MCF 10A (cell line): ENCODE data around the gene SPRN. TPM values are rescaled to one million over a fixed set of nuclear protein-coding genes. Genes with fewer than 3 reads are reported as not detected.

Experiments used
- BruUV-seq: library from RNA; stranded (reverse); fragments of 400-500 nt; replicated peaks from 2 replicates; lab custom pipeline; 2021; lab: Mats Ljungman, UMichigan
- CTCF ChIA-PET: fragments of 300-600 bp; sonication (Branson Sonifier 250); formaldehyde crosslinking; extraction: SDS; loops from one replicate; lab custom pipeline; 2021; ENCODE audit warnings: antibody characterized with exemption, inconsistent platforms; lab: Yijun Ruan, JAX
- POLR2A ChIA-PET: fragments of 300-600, 350-650 bp; sonication (Branson Sonifier 250); formaldehyde crosslinking; extraction: SDS; loops from one replicate; lab custom pipeline; 2020; ENCODE audit warnings: antibody characterized with exemption, inconsistent platforms; lab: Yijun Ruan, JAX
- DNase-seq: peaks from one replicate; pipeline ENCODE4 v3.0.0-alpha.2; 2018; ENCODE audit not compliant: unreplicated experiment
- H3K27ac Mint-ChIP-seq: one replicate; pipeline ENCODE4 v1.8.0; 2022; ENCODE audit warnings: mild to moderate bottlenecking, low read depth, mixed read lengths; ENCODE audit not compliant: unreplicated experiment
- H3K27me3 Mint-ChIP-seq: one replicate; pipeline ENCODE4 v1.8.0; 2022; ENCODE audit warnings: mixed read lengths; ENCODE audit not compliant: insufficient read depth, unreplicated experiment
- H3K36me3 Mint-ChIP-seq: one replicate; pipeline ENCODE4 v1.8.0; 2022; ENCODE audit warnings: mild to moderate bottlenecking, moderate library complexity, mixed read lengths; ENCODE audit not compliant: insufficient read depth, unreplicated experiment
- H3K4me1 Mint-ChIP-seq: one replicate; pipeline ENCODE4 v1.8.0; 2022; ENCODE audit warnings: mixed read lengths; ENCODE audit not compliant: insufficient read depth, unreplicated experiment
- H3K4me3 Mint-ChIP-seq: one replicate; pipeline ENCODE4 v1.8.0; 2022; ENCODE audit warnings: mild to moderate bottlenecking, moderate library complexity, mixed read lengths; ENCODE audit not compliant: unreplicated experiment
- H3K9me3 Mint-ChIP-seq: one replicate; pipeline ENCODE4 v1.8.0; 2022; ENCODE audit warnings: mixed read lengths; ENCODE audit not compliant: unreplicated experiment
- CTCF ChIP-seq: fragments of 200-600 bp; IDR thresholded peaks from one replicate; pipeline ENCODE4 v1.8.0; 2022; ENCODE audit warnings: antibody characterized with exemption, mild to moderate bottlenecking; ENCODE audit not compliant: unreplicated experiment
- intact Hi-C: fragments of 100-400 bp; cut with micrococcal nuclease; formaldehyde crosslinking; loops from 2 replicates; pipeline ENCODE4 v1.14.1; 2022
- total RNA-seq: library from RNA; stranded (reverse); gene quantifications from 2 replicates; pipeline ENCODE4 v1.2.3, GENCODE V29; 2022

The SPRN gene
- total RNA-seq, 1 experiment from 2014 or later: not detected

- Mint-ChIP-seq H3K4me1 (no peaks in the 10 kb centered on the region), H3K9me3 (no peaks in the 10 kb centered on the region), H3K4me3 (no peak overlapping the region), H3K36me3 (no peaks in the 10 kb centered on the region), H3K27ac (no peak overlapping the region), H3K27me3 (no peaks in the 10 kb centered on the region)
- no peak for TF ChIP-seq CTCF
- POLR2A ChIA-PET: no interaction called here
- DNase-seq: no peak
- intact Hi-C loops: no loop called here
- CTCF ChIA-PET: no interaction called here
- BruUV-seq: no TSS peak
These were observed 43.0 kb upstream of the SPRN start for GRCh38 chr10:133467286-133467911.

GRCh38 chr10:133466683-133467275, 42.4 kb upstream of the SPRN start:
- no peaks in the 10 kb centered on the region for H3K9me3 Mint-ChIP-seq
- ChIA-PET CTCF (no interaction called here), POLR2A (no interaction called here)
- no TSS peak for BruUV-seq
- H3K4me1 Mint-ChIP-seq: no peaks in the 10 kb centered on the region
- intact Hi-C loops: no loop called here
- no peak for TF ChIP-seq CTCF
- no peak overlapping the region for H3K4me3 Mint-ChIP-seq
- no peak overlapping the region for H3K27ac Mint-ChIP-seq
- DNase-seq: no peak
- H3K27me3 Mint-ChIP-seq: no peaks in the 10 kb centered on the region
- H3K36me3 Mint-ChIP-seq: no peaks in the 10 kb centered on the region

GRCh38 chr10:133465950-133466474, 41.6 kb upstream of the SPRN start:
- H3K9me3 Mint-ChIP-seq: no peaks in the 10 kb centered on the region
- H3K36me3 Mint-ChIP-seq: no peaks in the 10 kb centered on the region
- ChIA-PET CTCF (no interaction called here), POLR2A (no interaction called here)
- BruUV-seq: no TSS peak
- H3K4me3 Mint-ChIP-seq: no peak overlapping the region
- H3K27me3 Mint-ChIP-seq: no peaks in the 10 kb centered on the region
- H3K27ac Mint-ChIP-seq: no peak overlapping the region
- no peak for DNase-seq
- TF ChIP-seq CTCF: no peak
- intact Hi-C loops: no loop called here
- H3K4me1 Mint-ChIP-seq: no peaks in the 10 kb centered on the region

DNA sequence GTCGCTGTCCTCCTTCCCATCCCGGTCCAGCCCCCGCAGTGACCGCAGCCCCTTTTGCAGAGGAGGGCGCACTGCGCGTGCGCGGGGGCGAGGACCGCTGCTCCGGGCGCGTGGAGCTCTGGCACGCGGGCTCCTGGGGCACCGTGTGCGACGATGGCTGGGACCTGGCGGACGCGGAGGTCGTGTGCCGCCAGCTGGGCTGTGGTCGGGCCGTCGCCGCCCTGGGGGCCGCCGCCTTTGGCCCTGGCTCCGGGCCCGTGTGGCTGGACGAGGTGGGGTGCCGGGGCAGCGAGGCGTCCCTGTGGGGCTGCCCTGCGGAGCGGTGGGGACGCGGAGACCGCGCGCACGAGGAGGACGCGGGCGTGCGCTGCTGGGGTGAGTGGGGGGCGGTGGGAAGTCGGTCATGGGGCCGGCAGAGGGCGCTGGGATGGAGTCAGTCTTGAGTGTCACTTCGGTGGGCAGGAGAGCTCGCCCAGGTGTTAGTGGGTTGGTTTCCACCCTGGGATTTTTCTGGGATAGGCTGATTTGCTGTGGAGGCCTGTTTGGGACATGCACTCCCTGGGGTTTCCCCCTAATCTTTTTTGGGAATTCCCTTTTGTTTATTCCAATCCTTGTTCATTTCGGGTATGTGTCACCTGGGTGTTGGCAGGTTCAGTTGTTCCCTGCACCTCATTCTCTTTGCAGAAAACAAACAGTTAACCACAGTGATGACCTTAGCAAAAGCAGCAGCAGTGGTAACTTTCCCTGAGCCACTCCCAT, 40.9 kb upstream of the SPRN start:
- TF ChIP-seq CTCF: no peak
- CTCF ChIA-PET: no interaction called here
- Mint-ChIP-seq H3K27ac (no peak overlapping the region), H3K9me3 (no peaks in the 10 kb centered on the region), H3K4me1 (no peaks in the 10 kb centered on the region), H3K36me3 (no peaks in the 10 kb centered on the region), H3K4me3 (no peak overlapping the region), H3K27me3 (no peaks in the 10 kb centered on the region)
- DNase-seq: no peak
- intact Hi-C loops: no loop called here
- POLR2A ChIA-PET: no interaction called here
- BruUV-seq: no TSS peak
